GM19463 (cell line): ENCODE results near the gene CKAP2L.
"Not testable (repeated sequence)": the region's sequence is repeated elsewhere in the genome, so short reads cannot be mapped to it uniquely, and the experiment has no call there.

Experiments
- ATAC-seq: cut with Tn5 transposase; IDR thresholded peaks from one replicate; pipeline ENCODE4 v1.9.1; 2021; ENCODE audit warnings: mild to moderate bottlenecking, moderate library complexity; ENCODE audit not compliant: unreplicated experiment

The CKAP2L gene

GRCh38 chr2:112712903-112713584 is 51.4 kb downstream of the CKAP2L start:
- no peak for ATAC-seq

DNA sequence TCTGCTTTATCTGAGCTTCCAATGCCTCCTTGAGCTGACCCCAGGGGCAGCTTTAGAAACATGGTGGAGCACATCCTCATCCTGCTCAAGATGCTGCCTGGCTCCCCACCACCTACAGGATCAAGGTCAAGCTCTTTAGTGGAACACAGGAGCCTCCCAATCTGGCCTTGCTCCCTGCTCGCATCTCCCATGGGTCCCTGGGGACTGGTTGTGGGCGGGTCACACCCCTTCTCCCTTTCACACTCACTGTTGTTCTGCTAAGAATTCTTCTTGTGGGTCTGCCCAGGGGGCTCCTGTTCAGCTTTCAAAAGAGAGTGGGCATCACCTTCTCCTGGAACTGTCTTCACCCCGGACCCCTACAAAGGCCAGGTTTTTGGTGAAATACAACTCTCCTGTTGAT is 51.9 kb downstream of the CKAP2L start:
- no peak for ATAC-seq

GRCh38 chr2:112710956-112711750 is 53.3 kb downstream of the CKAP2L start:
- ATAC-seq = no peak

- no peak for ATAC-seq
These were observed 54.7 kb downstream of the CKAP2L start for GRCh38 chr2:112709703-112710102.

- no peak for ATAC-seq
These were observed 55.4 kb downstream of the CKAP2L start for GRCh38 chr2:112708968-112709367.

DNA sequence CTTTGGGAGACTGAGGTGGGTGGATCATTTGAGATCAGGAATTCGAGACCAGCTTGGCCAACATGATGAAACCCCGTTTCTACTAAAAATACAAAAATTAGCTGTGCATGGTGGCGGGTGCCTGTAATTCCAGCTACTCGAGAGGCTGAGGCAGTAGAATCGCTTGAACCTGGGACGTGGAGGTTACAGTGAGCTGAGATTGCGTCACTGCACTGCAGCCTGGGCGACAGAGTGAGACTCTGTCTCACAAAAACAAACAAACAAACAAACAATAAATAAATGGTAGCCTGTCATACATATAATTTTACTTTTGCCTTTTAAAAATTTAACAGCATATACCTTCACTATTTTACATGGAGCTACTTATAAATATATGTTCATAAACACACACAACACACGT is 57.5 kb downstream of the CKAP2L start:
- not testable (repeated sequence) for ATAC-seq

GRCh38 chr2:112706170-112706664 is 58.2 kb downstream of the CKAP2L start:
- peak; percentile 48 for ATAC-seq

DNA sequence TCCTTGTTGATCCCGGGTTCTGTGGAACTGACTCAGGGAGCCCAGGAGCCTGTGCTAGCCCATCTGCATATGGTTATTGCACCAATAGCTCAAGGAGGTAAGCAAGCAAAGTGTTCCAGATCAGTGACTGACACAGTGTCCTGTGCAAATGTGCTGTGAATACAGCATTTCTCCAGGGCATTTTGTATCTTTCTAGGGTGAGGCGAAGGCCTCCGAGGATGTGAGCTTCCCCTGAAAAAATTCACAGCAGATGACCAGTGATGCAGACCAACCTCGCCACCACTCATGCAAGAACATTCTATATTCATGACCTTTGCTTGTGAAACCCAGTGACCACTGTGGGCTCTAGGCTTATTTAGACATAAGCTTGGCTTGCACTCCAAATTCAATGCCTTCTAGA is 58.8 kb downstream of the CKAP2L start:
- ATAC-seq = no peak

DNA sequence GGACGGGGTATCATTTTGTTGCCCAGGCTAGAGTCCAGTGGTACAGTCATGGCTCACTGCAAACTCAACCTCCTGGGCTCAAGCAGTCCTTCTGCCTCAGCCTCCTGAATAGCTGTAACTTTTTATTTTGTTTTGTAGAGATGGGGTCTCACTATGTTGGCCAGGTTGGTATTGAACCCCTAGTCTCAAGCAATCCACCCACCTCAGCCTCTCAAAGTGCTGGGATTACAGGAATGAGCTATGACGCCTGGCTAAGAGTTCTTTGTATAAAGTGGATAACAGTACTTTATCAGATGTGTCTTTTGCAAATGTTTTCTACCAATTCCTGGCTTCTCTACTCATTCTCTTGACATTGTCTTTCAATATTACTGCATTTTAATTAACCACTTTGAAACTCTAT is 60.7 kb downstream of the CKAP2L start:
- no peak for ATAC-seq

- no peak for ATAC-seq
These were observed 63.4 kb downstream of the CKAP2L start for GRCh38 chr2:112701052-112701451.

DNA sequence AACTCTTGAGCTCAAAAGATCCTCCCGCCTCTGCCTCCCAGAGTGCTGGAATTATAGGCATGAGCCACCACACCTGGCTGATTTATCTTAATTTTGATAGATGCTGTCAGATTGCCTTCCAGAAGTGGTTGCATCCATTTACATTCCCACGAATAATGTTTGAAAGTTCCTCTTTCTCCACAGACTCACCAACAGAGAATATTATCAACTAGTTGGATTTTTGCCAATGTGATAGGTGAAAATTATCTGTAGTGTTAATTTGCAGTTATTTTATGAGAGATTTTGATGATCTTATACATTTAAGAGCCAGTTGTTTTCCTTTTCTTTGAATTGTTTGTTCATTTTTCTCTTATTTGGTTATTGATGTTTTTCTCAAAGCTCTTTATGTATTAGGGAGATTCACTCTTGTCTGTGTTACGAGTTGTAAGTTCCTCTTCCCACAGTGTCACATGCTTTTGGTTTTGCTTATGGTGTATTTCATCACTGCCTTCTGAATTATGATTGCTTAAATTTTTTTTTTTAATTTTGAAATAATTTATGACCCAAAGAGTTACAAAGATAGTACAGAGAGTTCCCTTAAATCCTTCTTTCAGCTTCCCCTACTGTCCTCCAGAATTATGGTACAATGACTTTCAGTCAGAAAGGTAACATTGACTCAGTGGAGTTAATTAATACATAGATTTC is 64.3 kb downstream of the CKAP2L start:
- ATAC-seq = no peak

GRCh38 chr2:112698834-112699515 is 65.4 kb downstream of the CKAP2L start:
- no peak for ATAC-seq

- no peak for ATAC-seq
These were observed 70.2 kb downstream of the CKAP2L start for GRCh38 chr2:112694182-112694581.

DNA sequence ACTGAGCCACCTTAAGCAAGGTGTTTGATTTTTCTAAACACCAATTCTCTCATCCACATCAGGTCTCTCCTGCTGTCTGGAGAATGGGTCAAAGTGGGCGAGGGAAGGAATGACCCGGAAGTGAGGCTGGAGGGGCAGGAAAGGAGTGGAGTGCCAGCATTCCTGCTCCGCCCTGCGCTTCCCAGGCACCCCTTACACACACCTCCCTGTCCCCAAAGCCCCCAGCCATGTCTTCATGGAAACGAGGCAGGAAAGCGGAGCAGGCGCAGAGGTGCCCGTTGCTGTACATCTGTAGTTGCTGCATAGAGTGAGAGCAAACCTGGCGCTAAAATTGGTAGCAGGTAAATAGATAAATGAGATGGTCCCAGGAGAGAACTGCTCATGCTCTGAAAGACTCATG is 70.8 kb downstream of the CKAP2L start:
- no peak for ATAC-seq

DNA sequence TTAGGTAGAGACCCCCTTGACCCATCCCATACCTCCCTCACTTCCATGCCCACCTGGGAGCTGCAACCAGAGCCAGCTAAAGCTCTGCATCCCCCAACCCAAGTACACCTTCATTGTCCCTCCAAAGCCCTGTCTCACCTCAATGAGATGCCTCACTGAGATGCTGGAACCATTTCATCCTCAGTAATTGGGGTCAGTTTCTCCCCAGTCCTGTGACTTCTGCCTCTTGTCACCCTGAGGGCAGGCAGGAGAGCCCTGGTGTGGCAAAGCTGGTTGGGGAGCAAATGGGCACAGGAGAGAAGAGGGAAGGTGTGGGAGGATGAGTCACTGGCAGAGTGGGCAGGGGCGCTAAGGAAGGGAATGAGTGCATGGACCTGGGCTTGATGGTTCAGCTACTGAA is 71.5 kb downstream of the CKAP2L start:
- no peak for ATAC-seq

- peak; percentile 94 for ATAC-seq
These were observed 71.9 kb downstream of the CKAP2L start for GRCh38 chr2:112692495-112692911.

GRCh38 chr2:112691881-112692281 is 72.5 kb downstream of the CKAP2L start:
- ATAC-seq = no peak

DNA sequence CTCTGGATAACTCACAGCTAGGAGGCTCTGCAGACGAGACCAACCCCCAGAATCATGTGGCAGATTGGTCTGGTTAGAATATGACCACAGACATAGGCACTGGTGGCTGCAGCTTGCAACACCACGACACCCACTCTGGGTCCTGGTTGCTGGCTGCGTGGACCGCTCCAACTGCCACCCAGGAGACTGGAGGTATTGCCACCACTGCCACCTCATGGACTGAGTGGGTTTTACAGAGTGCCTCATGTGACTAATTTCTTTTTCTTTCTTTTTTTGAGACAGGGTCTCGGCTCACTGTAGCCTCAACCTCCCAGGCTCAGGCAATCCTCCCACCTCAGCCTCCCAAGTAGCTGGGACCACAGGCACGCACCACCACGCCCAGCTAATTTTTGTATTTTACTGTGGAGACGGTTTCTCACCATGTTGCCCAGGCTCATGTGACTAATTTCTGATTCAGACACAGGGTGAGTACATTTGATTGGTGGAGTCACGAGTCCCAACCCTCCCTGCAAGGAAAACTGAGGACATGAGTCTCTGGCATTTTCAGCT is 73.5 kb downstream of the CKAP2L start:
- ATAC-seq = no peak

DNA sequence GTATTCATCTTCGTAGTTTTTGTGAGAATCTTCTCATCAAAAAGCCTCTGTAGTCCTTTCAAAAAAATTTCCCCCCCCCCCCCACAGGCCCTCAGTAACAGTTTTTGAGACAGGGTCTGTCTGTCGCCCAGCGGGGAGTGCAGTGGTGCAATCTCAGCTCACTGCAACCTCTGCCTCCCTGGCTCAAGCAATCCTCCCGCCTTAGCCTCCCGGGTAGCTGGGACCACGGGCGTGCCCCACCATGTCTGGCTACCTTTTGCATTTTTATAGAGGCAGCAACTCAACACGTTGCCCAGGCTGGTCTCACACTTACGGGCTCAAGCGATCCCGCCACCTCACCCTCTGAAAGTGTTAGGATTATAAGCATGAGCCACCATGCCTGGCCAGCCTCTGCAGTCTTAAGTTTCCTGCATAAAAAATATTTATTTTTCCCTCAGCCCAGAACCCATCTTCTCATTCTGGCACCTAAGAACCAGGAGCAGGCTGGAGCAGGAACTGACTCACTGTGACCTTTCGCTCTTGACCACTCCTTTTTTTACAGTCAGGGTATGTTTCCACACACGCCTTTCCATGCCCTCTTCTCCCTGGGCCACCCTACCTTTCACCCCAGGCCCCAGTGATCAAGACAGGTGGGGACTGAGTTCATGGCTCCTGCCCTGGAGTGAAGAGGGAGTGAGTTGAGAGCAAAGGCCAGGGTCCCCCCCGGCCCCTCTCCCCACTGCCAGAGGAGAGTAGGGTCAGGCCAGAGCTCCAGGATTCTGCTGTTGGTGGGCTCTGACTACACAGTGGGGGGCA is 76.1 kb downstream of the CKAP2L start:
- no peak for ATAC-seq

GRCh38 chr2:112687522-112687921 is 76.9 kb downstream of the CKAP2L start:
- no peak for ATAC-seq
